ENCODE data around the gene PPIL6.

DNA sequence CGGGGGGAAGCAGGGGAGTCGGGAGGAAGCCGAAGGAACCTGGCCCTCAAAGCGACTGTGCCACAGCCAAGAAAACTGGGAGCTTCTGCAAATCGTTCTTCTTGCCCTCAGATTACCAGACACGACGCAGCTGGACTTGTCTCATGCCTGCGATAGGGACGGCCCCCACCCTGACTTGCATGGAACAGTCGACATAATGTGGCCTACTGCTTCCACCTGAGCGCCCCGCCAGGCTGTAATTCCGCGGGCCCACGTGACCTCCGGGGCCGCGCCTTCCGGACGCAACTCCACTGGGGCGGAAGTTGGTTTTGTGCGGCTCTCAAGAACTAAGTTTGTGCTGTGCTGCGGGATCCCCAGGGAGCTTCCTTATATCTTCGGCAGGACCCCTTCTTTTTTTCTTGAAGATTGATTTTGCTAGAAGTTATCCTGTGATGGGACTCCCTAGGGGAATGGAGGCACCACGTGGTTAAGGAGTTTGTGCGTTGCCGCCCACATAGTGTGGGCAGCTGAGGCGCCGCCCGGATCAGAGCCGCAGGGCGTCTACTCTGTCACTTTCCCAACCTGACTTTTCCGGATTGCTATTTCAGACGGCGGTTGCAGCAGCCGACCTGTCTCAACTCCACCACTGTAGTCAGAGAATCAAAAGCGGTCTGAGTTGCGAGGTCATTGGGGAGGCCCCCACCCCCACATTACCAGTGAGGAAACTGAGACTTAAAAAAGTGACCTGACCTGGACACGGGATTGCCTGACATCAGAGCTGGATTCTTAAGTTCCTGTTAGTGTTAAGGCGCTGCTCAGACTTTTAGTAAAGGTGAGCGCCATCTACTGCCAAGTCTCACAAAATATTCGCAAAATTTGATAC is 57.6 kb downstream of the PPIL6 start:
- TF ChIP-seq POLR2AphosphoS5 (IDR thresholded peaks at IDR 0.05; ENCODE audit: low read depth, low read length): peak; percentile 53; the same call in 1 of the 2 replicates
- TF ChIP-seq, protein P1, sequence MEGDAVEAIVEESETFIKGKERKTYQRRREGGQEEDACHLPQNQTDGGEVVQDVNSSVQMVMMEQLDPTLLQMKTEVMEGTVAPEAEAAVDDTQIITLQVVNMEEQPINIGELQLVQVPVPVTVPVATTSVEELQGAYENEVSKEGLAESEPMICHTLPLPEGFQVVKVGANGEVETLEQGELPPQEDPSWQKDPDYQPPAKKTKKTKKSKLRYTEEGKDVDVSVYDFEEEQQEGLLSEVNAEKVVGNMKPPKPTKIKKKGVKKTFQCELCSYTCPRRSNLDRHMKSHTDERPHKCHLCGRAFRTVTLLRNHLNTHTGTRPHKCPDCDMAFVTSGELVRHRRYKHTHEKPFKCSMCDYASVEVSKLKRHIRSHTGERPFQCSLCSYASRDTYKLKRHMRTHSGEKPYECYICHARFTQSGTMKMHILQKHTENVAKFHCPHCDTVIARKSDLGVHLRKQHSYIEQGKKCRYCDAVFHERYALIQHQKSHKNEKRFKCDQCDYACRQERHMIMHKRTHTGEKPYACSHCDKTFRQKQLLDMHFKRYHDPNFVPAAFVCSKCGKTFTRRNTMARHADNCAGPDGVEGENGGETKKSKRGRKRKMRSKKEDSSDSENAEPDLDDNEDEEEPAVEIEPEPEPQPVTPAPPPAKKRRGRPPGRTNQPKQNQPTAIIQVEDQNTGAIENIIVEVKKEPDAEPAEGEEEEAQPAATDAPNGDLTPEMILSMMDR (IDR thresholded peaks at IDR 0.05): peak; percentile 72
- TF ChIP-seq GATA2 (CRISPR knock-in tag; IDR thresholded peaks at IDR 0.05): no peak
- no peak for TF ChIP-seq RCOR1 (IDR thresholded peaks at IDR 0.05; ENCODE audit: low read length)
- peak; percentile 35; the same call in 1 of the 2 replicates for TF ChIP-seq TAF1 (IDR thresholded peaks at IDR 0.05; ENCODE audit: borderline replicate concordance, low read depth, low read length)
